HG03558 (cell line): ENCODE data around the gene DOK5.

ENCODE experiments used
- ATAC-seq: cut with Tn5 transposase; IDR thresholded peaks from one replicate; pipeline ENCODE4 v1.9.1; 2021; ENCODE audit warnings: moderate number of reproducible peaks; ENCODE audit not compliant: unreplicated experiment; ENCODE audit errors: extremely low read depth

Gene DOK5

GRCh38 chr20:54555150-54555549 lies 79.8 kb downstream of the DOK5 start:
- no peak for ATAC-seq

GRCh38 chr20:54556406-54556805 lies 81.0 kb downstream of the DOK5 start:
- ATAC-seq: no peak

GRCh38 chr20:54557806-54558590 lies 82.6 kb downstream of the DOK5 start:
- no peak for ATAC-seq

- ATAC-seq: no peak
Observed at GRCh38 chr20:54559890-54560289, 84.5 kb downstream of the DOK5 start.

GRCh38 chr20:54560357-54560756 lies 85.0 kb downstream of the DOK5 start:
- ATAC-seq: no peak

- no peak for ATAC-seq
Observed at GRCh38 chr20:54565255-54565654, 89.9 kb downstream of the DOK5 start.

- no peak for ATAC-seq
Observed at GRCh38 chr20:54566031-54566688, 90.8 kb downstream of the DOK5 start.

- no peak for ATAC-seq
Observed at GRCh38 chr20:54570561-54570960, 95.2 kb downstream of the DOK5 start.

- ATAC-seq: no peak
Observed at GRCh38 chr20:54572665-54573435, 97.5 kb downstream of the DOK5 start.

GRCh38 chr20:54573838-54574237 lies 98.4 kb downstream of the DOK5 start:
- ATAC-seq: no peak

- no peak for ATAC-seq
Observed at GRCh38 chr20:54576518-54576917, 101.1 kb downstream of the DOK5 start.

GRCh38 chr20:54577637-54578036 lies 102.2 kb downstream of the DOK5 start:
- ATAC-seq: no peak

- ATAC-seq: no peak
Observed at GRCh38 chr20:54585217-54585616, 109.8 kb downstream of the DOK5 start.

GRCh38 chr20:54587408-54587807 lies 112.0 kb downstream of the DOK5 start:
- no peak for ATAC-seq

GRCh38 chr20:54589402-54590030 lies 114.1 kb downstream of the DOK5 start:
- ATAC-seq: no peak

GRCh38 chr20:54590856-54591255 lies 115.5 kb downstream of the DOK5 start:
- no peak for ATAC-seq

GRCh38 chr20:54596651-54597050 lies 121.3 kb downstream of the DOK5 start:
- no peak for ATAC-seq

- ATAC-seq: no peak
Observed at GRCh38 chr20:54598352-54598751, 123.0 kb downstream of the DOK5 start.

- ATAC-seq: no peak
Observed at GRCh38 chr20:54600634-54601033, 125.2 kb downstream of the DOK5 start.

- ATAC-seq: no peak
Observed at GRCh38 chr20:54601831-54602515, 126.6 kb downstream of the DOK5 start.
